HPDE6-E6E7 (cell line): ENCODE measurements around the gene AGBL1.
"Not testable (repeated sequence)": the region's sequence is repeated elsewhere in the genome, so short reads cannot be mapped to it uniquely, and the experiment has no call there.

Source experiments
- DNase-seq: peaks from one replicate; pipeline ENCODE4 v3.0.0; 2011; ENCODE audit warnings: missing footprints; ENCODE audit errors: extremely low spot score

AGBL1 gene

GRCh38 chr15:86872782-86873181 lies 793.1 kb downstream of the AGBL1 start:
- DNase-seq: no peak

DNA sequence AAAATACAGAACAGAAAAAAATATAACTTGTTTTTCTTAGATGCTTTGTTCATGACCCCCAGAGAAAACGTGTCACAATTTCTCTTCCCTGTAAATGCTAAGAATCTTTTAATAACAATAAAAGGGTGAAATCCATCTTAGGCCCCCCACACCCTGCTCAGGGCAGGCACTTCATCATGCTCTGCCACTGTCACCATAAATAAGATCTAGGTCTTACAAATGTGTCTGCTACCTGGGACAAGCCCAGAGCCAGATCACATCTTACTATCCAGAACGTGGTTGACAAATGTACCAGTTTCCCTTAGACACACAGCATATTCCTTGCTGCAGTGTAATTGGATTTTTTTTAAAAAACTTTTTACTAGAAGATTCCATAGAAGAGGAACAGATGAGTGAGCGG lies 795.4 kb downstream of the AGBL1 start:
- DNase-seq: no peak

DNA sequence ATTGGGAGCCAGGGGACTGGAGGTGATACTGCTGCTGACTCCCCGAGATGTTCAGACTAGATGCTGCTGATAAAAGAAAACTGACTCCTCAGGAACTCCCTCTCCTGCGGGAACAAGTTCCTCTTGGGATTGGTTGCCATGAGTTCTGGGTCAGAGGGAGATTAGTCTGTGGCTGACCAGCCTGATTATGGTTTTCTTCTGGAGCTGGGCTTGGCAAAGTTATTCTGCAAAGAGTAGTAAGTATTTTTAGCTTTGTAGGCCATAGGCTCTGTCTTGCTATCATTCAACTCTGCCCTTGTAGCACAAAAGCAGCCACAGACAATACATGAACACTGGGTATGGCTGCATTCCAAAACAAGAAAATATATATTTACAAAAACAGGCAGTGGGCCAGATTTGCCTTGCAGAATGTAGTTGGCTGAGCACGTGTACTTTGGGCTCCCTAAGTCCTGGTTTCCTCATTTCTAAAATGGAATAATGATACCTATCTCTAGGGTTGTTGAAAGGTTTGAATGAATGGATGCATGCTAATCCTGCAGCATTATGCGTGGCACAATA lies 796.8 kb downstream of the AGBL1 start:
- DNase-seq: no peak

GRCh38 chr15:86877171-86877631 lies 797.5 kb downstream of the AGBL1 start:
- DNase-seq: no peak

- not testable (repeated sequence) for DNase-seq
Measured at GRCh38 chr15:86878844-86879243, 799.2 kb downstream of the AGBL1 start.

GRCh38 chr15:86879250-86880229 lies 799.9 kb downstream of the AGBL1 start:
- no peak for DNase-seq

GRCh38 chr15:86885616-86886015 lies 805.9 kb downstream of the AGBL1 start:
- DNase-seq: no peak

- DNase-seq: no peak
Measured at GRCh38 chr15:86892774-86893449, 813.2 kb downstream of the AGBL1 start.

DNA sequence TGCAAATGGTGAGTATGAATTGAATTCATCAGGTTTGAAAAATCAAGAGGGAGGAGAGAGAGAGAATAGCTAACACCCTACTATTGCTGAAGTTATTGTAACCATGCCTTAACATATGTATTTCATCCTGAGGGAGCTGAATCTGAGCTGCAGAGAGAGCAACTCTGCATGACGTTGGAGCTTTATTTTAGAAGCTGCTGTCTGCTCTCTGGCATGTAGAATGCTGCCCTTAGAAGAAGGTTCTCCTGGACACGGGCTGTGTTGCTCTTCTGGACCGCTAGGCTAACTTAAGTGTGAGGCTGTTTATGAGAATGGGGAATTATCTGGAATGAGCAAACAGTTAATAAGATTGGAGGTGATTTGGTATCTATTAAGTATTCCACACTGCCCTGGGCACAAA lies 814.6 kb downstream of the AGBL1 start:
- no peak for DNase-seq

GRCh38 chr15:86903642-86904421 lies 824.2 kb downstream of the AGBL1 start:
- DNase-seq: no peak

DNA sequence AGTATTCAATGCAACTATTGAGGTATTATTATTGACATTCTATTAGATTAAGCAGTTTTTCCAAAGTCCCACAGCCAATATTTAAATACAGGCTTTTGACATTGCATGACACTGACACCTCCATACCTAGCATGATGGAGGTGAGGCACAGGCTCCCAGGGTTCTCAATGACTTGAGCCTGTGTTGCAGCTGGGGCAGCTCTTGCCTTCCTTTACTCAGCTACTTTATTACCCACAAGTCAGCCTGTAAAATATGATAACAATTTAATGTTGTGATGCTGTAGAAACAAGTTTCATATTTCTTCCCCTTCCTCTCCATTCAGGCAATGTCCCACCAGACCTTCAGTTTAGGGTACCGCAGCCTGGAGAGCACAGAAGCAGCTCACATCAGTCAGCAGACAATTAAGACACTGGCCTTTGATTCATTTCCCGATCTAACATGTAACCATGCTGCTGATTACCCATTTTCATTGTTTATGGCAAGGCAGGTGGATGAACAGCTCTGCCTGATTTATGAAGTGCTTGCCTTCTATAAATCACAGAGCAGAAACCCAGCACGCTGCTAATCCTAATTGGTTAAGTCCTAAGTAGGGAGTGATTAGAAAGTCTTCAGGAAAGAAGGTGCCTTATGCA lies 826.1 kb downstream of the AGBL1 start:
- DNase-seq: no peak

DNA sequence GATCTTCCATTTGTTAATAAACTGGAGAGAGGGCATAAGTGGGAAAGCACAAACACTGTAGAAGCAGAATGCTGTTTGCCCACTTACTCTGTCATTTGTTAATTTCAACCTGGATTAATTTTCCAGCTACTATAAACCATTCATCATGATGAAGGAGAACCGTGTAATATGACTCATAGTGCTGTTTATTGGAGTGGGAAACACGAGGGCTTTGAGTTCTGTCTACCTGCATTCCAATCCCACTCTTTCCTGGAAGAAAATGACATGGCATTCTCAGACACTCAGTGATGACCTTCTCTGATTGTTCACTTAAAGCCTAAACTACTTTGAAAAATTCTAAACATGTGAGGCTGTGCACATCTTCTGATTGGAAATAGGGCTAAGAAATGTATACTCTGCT lies 826.7 kb downstream of the AGBL1 start:
- no peak for DNase-seq

DNA sequence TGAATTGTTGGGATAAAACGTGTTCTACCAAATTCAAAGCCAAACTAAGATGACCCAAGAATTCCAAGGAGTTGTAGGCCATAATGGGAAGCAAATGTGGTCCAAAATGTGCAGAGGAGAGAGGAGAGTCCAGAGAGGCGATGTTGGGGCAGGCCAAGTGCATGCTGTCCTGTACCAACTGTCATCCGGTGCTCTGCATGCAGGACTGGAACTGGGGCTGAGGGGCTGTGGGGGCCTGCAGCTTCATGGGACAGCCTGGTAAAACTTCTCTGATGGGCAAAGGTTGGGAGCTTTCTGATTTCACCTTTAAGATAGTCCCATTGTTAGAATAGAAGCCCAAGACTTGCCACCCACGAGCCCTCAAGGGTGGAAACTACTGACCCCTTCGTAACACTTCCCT lies 831.4 kb downstream of the AGBL1 start:
- DNase-seq: no peak

DNA sequence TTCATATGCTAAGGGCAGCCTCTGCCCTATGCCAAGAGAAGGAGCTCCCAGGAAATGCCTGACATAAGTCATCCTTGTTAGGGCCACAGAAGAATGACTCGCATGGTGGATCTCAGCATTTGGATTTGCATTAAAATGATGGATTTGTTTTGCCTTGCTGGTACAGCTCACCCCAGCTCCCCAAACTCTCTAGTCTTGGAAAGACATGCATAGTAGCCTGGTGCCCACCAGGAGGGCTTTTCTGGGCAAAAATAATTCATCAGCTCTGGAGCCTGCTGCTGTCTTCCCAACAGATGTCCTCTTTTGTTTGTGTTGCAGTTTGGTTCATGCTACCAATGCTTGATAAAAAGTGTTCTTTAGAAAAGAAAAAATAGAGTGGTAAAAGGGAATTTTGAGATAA lies 833.0 kb downstream of the AGBL1 start:
- no peak for DNase-seq

GRCh38 chr15:86915811-86916331 lies 836.2 kb downstream of the AGBL1 start:
- DNase-seq: peak; percentile 47

- DNase-seq: no peak
Measured at GRCh38 chr15:86916671-86917360, 837.1 kb downstream of the AGBL1 start.

DNA sequence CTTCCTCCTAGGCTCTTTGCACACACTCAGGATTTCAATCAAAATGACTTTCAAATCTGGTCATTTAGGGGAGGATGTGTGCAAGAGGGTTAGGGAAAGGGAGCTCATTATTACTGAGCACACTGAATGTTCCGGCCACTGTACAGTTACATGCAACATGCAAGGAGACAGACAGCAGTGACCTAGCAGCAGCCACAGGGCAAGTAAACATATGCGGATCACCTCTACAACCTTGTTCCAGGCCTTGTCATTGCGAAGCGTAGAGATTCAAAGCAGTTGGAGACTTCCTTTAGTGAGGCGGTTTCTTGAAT lies 837.6 kb downstream of the AGBL1 start:
- DNase-seq: no peak

DNA sequence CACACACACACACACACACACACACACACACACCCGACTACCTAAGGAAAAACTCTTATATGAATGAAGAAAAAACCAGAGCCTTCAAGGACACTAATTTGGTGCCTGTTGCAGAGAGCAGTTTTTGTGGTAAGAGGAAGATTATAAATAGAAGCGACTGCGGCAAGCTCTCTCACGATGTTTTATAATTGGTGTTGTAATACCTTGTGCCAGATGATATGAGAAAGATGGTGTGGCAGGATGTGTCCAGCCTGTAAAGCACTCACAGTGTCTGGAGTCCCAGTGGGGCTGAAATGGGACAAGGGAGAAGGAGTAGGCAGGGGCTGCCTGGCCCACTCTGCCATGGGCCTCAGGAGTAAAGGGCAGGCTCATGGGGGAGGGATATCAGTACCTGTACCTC lies 839.9 kb downstream of the AGBL1 start:
- no peak for DNase-seq

- no peak for DNase-seq
Measured at GRCh38 chr15:86929461-86929860, 849.8 kb downstream of the AGBL1 start.

DNA sequence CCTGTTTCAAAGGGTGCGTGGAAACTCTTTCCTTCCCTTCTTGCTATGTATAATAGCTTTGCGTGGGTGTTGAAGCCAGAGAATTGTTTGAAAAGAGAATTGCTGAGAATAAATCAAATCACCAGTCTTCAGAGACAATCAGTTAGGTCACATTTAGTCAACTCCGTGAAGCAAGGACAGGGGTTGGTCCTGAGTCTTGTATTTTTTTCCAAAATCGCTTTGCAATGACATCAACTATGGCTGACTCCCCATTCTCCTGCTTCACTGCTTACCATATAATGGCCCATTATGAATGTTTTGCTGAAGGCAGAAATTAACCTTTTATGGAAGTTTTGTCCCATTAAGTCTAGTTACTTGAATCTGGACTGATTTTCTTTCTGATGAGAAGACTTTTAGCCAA lies 852.8 kb downstream of the AGBL1 start:
- no peak for DNase-seq

DNA sequence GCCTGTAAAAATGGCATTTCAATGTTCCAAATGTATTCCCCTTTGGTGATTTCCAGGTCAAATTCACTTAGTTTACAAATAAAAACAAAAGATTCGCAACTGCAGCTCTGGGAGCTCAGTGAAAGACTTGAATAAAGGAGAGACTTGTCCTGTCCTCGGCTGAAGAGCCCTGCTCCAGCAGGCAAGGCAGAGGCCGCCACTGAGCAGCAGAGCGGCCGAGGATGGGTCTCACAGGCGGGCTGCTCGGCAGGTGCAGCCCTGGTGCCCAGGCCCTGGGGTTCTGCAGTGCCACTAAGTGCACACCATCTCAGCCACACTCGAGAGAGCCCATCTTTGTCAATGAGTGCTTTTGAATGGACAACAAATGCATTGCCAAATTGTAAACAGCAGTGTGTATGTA lies 856.2 kb downstream of the AGBL1 start:
- DNase-seq: no peak
